HG03575 (cell line): Measurements from ENCODE around the gene TOMM40.
"Not testable (repeated sequence)": the region's sequence is repeated elsewhere in the genome, so short reads cannot be mapped to it uniquely, and the experiment has no call there.

Experiments used
- ATAC-seq: cut with Tn5 transposase; IDR thresholded peaks from one replicate; pipeline ENCODE4 v1.9.1; 2021; ENCODE audit not compliant: unreplicated experiment, insufficient number of reproducible peaks, low FRiP score; ENCODE audit errors: extremely low read depth

Gene TOMM40

DNA sequence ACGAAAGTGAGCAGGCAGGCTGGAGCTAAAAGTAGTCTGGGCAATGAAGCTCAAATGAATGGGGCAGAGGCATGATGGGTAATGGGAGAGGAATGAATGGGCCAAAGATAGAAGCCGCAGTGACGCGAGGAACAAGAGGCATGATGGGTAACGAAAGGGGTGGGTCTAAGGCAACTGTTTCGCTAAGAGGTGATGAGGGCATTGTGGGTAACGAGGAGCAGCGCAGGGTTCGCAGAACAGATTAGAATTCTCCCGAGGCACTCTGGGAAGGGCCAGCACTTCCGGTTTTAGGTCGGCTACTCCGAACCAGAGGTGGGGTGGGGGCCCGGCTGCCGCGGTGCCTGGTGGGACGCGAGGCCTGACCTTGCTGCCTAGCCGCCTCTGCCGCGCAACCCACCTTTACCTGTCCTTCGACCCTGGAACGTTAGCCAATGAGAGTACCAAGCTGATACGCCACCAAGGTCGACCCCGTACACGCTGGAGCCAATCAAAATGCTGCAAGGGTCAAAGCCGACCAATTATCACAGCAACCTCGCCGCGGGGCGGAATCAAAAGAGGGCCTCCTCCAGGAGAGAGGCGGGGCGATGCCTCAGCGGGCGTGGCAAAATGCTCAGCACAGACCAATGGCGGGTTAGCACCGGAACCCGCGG lies 563 bp upstream of the TOMM40 start:
- peak; percentile 60 for ATAC-seq

DNA sequence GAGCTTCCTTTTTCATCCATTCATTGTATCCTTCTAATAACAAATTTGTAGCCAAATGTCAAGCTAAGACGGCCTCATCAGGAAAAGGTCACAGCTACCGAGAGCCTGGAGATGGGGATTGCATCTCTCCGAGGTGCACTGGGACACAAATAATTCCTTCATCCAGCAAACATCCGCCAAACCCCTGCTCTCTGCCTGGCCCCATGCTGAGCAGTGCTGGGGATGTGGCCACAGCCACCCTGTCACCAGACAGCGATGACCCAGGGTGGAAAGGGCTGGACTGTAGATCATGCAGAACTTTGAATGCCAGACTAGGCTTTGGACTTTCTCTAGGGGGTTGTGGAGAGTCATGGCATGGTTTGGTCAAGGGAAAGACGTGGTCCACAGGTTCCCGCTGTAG lies 1.9 kb downstream of the TOMM40 start:
- ATAC-seq: no peak

DNA sequence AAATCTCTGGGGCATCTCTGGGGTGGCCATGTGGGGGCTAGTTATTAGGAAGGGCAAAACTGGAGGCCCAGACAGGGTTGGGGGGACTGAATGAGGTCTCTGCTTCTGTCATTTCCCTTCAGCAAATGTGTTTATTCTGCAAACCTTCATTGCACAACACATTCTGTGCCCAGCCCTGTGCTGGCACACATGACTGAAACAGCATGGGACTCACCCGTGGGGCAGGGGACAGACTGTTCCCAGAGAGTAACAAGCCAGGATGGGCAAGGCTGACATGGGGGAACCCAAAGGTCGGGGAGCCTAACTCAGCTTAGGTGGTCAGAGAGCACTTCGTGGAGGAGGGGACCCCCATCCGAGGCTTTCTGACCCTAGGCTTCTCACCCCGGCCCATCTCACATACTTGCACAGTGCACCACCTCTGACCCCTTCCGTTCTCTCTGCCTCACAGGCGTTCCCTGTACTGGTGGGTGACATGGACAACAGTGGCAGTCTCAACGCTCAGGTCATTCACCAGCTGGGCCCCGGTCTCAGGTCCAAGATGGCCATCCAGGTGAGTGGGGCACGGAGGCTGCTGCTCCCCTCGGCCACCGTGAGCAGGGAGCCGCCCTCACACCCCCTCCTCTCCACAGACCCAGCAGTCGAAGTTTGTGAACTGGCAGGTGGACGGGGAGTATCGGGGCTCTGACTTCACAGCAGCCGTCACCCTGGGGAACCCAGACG lies 2.4 kb downstream of the TOMM40 start:
- ATAC-seq: no peak

DNA sequence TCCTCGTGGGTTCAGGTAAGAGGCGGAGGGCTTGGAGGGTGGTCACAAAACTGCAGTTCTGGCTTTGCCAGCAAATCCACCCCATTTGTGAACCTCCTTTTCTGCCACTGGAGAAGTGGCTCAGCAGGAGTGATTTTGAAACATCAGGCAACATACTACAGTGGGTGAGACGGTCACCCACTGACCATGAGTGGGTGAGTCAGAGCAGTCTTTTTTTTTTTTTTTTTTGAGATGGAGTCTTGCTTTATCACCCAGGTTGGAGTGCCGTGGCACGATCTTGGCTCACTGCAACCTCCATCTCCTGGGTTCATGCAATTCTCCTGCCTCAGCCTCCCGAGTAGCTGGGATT lies 3.0 kb downstream of the TOMM40 start:
- ATAC-seq: no peak

DNA sequence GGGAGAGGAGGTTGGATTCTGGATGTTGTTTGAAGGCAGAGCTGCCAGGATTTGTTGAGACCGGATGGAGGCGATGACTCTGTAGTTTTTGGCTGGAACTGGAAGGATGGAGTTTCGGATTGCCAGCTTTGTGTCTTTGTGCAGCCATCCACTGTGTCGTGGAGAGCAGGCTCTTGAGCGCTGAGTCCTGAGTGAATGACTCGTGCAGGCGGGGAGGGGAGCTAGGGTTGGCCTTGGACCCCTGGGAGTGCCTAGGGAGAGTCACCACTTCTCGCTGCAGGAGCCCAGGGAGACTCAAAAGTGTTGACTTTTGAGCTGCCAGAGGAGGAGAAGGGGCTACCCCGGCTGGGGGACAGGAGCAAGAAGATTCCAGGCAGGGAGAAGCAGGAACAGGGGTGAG lies 3.9 kb downstream of the TOMM40 start:
- no peak for ATAC-seq

DNA sequence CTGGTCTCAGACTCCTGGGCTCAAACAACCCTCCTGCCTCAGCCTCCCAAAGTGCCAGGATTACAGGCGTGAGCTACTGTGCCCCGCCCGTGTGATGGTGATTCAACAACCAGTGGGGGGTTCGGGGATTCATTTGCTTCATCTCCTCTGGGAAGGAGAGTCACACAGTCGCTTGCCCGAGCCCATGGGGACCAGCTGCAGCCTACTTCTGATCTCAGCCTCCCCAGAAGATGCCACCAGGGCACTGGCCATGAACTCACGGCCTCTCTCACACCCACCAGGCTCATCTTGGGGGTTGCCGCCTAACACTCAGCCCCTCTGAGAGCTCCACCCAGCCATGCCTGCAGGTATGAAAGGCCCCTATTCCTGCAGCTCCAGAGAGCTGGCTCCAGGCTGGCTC lies 6.8 kb downstream of the TOMM40 start:
- ATAC-seq: no peak

DNA sequence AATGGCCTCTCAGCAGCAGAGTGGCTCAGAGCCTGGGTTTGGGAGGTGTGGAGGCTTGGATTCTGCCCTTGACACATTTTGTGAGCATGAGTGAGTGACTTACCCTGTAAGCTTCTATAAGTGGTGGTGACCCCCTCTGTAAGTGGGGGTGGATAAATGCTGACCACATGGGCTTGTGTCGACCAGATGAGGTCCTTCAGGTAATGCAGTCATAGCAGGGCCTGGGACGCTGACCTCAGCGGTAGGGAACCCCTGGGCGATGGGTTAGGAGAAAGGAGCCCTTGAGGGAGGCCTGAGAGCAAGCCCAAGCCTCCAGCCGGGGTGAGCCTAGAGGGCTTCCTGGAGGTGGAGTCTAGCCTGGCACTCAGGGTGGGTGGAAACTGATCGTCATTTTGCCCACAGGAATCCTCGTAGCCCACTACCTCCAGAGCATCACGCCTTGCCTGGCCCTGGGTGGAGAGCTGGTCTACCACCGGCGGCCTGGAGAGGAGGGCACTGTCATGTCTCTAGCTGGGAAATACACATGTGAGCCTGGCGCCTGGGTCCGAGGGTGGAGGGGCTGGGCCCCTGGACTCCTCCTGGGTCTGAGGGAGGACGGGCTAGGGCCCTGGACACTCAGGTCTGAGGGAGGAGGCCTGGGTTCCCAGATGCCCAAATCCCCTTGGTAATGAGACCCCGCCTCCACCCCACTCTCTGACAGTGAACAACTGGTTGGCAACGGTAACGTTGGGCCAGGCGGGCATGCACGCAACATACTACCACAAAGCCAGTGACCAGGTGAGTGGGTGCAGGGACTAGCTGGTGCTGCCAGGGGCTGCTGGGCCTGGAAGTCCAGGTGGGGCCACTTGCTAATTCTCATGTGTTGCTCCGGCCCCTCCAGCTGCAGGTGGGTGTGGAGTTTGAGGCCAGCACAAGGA lies 9.5 kb downstream of the TOMM40 start:
- no peak for ATAC-seq

DNA sequence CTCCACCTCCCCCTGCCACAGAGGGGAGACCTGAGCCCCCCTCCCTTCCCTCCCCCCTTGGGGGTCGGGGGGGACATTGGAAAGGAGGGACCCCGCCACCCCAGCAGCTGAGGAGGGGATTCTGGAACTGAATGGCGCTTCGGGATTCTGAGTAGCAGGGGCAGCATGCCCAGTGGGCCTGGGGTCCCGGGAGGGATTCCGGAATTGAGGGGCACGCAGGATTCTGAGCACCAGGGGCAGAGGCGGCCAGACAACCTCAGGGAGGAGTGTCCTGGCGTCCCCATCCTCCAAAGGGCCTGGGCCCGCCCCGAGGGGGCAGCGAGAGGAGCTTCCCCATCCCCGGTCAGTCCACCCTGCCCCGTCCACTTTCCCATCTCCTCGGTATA lies 12.2 kb downstream of the TOMM40 start:
- ATAC-seq: no peak

DNA sequence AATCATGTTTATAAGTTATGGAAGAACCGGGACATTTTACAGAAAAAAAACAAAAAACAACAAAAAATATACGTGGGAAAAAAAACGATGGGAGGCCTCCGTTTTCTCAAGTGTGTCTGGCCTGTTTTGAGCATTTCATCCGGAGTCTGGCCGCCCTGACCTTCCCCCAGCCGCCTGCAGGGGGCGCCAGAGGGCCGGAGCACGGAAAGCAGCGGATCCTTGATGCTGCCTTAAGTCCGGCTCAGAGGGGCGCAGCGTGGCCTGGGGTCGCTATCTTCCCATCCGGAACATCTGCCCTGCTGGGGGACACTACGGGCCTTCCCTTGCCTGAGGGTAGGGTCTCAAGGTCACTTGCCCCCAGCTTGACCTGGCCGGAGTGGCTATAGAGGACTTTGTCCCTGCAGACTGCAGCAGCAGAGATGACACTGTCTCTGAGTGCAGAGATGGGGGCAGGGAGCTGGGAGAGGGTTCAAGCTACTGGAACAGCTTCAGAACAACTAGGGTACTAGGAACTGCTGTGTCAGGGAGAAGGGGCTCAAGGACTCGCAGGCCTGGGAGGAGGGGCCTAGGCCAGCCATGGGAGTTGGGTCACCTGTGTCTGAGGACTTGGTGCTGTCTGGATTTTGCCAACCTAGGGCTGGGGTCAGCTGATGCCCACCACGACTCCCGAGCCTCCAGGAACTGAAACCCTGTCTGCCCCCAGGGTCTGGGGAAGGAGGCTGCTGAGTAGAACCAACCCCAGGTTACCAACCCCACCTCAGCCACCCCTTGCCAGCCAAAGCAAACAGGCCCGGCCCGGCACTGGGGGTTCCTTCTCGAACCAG lies 12.8 kb downstream of the TOMM40 start:
- no peak for ATAC-seq

DNA sequence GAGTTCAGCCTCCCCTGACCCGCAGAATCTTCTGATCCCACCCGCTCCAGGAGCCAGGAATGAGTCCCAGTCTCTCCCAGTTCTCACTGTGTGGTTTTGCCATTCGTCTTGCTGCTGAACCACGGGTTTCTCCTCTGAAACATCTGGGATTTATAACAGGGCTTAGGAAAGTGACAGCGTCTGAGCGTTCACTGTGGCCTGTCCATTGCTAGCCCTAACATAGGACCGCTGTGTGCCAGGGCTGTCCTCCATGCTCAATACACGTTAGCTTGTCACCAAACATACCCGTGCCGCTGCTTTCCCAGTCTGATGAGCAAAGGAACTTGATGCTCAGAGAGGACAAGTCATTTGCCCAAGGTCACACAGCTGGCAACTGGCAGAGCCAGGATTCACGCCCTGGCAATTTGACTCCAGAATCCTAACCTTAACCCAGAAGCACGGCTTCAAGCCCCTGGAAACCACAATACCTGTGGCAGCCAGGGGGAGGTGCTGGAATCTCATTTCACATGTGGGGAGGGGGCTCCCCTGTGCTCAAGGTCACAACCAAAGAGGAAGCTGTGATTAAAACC lies 13.5 kb downstream of the TOMM40 start:
- ATAC-seq: no peak

DNA sequence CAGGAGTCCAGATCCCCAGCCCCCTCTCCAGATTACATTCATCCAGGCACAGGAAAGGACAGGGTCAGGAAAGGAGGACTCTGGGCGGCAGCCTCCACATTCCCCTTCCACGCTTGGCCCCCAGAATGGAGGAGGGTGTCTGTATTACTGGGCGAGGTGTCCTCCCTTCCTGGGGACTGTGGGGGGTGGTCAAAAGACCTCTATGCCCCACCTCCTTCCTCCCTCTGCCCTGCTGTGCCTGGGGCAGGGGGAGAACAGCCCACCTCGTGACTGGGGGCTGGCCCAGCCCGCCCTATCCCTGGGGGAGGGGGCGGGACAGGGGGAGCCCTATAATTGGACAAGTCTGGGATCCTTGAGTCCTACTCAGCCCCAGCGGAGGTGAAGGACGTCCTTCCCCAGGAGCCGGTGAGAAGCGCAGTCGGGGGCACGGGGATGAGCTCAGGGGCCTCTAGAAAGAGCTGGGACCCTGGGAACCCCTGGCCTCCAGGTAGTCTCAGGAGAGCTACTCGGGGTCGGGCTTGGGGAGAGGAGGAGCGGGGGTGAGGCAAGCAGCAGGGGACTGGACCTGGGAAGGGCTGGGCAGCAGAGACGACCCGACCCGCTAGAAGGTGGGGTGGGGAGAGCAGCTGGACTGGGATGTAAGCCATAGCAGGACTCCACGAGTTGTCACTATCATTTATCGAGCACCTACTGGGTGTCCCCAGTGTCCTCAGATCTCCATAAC lies 14.5 kb downstream of the TOMM40 start, which contains the start of gene APOE:
TSS of gene APOE (plus strand) at position 360 of the 724 bp plus-strand sequence. CDS start 829 bp downstream, outside the sequence.
- ATAC-seq: no peak

DNA sequence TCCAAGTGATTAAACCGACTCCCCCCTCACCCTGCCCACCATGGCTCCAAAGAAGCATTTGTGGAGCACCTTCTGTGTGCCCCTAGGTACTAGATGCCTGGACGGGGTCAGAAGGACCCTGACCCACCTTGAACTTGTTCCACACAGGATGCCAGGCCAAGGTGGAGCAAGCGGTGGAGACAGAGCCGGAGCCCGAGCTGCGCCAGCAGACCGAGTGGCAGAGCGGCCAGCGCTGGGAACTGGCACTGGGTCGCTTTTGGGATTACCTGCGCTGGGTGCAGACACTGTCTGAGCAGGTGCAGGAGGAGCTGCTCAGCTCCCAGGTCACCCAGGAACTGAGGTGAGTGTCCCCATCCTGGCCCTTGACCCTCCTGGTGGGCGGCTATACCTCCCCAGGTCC lies 16.6 kb downstream of the TOMM40 start:
- no peak for ATAC-seq

DNA sequence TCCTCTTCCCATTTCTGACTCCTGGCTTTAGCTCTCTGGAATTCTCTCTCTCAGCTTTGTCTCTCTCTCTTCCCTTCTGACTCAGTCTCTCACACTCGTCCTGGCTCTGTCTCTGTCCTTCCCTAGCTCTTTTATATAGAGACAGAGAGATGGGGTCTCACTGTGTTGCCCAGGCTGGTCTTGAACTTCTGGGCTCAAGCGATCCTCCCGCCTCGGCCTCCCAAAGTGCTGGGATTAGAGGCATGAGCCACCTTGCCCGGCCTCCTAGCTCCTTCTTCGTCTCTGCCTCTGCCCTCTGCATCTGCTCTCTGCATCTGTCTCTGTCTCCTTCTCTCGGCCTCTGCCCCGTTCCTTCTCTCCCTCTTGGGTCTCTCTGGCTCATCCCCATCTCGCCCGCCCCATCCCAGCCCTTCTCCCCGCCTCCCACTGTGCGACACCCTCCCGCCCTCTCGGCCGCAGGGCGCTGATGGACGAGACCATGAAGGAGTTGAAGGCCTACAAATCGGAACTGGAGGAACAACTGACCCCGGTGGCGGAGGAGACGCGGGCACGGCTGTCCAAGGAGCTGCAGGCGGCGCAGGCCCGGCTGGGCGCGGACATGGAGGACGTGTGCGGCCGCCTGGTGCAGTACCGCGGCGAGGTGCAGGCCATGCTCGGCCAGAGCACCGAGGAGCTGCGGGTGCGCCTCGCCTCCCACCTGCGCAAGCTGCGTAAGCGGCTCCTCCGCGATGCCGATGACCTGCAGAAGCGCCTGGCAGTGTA lies 17.2 kb downstream of the TOMM40 start:
- no peak for ATAC-seq

DNA sequence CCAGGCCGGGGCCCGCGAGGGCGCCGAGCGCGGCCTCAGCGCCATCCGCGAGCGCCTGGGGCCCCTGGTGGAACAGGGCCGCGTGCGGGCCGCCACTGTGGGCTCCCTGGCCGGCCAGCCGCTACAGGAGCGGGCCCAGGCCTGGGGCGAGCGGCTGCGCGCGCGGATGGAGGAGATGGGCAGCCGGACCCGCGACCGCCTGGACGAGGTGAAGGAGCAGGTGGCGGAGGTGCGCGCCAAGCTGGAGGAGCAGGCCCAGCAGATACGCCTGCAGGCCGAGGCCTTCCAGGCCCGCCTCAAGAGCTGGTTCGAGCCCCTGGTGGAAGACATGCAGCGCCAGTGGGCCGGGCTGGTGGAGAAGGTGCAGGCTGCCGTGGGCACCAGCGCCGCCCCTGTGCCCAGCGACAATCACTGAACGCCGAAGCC lies 17.8 kb downstream of the TOMM40 start:
- no peak for ATAC-seq

DNA sequence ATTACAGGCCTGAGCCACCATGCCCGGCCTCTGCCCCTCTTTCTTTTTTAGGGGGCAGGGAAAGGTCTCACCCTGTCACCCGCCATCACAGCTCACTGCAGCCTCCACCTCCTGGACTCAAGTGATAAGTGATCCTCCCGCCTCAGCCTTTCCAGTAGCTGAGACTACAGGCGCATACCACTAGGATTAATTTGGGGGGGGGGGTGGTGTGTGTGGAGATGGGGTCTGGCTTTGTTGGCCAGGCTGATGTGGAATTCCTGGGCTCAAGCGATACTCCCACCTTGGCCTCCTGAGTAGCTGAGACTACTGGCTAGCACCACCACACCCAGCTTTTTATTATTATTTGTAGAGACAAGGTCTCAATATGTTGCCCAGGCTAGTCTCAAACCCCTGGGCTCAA lies 18.7 kb downstream of the TOMM40 start:
- no peak for ATAC-seq

DNA sequence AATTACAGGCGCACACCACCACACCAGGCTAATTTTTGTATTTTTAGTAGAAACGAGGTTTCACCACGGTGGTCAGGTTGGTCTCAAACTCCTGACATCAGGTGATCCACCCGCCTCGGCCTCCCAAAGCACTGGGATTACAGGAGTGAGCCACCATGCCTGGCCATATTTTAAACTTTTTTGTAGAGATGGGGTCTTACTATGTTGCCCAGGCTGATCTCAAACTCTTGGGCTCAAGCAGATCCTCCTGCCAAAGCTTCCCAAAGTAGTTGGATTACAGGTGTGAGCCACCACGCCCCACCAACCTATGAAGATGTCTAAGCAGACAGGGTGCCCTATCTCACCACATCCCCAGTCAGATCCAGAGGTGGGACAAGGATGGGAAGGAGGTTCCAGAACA lies 20.8 kb downstream of the TOMM40 start:
- ATAC-seq: not testable (repeated sequence)

DNA sequence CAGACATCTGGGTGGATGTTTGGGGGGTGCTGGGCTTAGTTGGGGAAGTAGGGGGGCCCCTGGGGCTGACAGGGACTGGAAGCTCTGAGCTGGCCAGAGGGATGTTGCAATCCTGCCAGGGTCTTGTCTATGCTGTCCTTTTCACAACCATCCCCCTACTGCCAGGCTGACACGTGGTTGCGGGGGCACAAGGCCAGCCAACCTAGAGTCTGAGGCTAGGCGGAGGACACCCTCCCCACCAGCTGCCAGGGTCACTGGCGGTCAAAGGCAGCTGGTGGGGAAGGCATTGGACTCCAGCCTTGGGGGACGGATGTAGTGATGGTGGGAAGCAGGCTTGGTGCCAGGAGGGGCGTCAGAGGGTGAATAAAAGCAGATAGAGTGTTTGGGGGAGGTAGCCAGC lies 21.8 kb downstream of the TOMM40 start:
- no peak for ATAC-seq
